ENCODE results near the gene TMCO6. TPM values are rescaled to one million over a fixed set of nuclear protein-coding genes. Genes with fewer than 3 reads are reported as not detected.
"Not testable (repeated sequence)": the region's sequence is repeated elsewhere in the genome, so short reads cannot be mapped to it uniquely, and the experiment has no call there.

The TMCO6 gene
- total RNA-seq, 2 experiments from 2014 or later: 26.9 to 36.8 TPM

DNA sequence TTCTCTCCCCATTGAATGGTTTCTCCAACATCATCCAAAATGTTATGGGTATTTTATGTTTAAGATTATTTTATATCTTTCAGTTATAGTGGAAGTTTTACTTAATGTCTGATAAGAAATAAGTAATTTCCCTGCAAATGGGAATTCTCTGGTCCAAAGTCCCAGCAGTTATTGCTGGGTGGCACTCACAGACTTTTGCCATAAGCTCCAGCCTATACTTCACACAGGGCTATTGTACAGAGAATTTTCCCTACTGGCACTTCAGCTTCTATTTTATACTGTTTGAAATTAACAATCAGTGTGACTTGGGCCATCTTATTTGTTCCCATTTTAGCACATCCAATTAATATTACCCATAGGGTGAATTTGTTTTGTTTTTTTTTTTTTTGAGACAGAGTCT lies 39.2 kb upstream of the TMCO6 start:
- no peak overlapping the region for H3K4me2 ChIP-seq (ENCODE audit: low read length)
- H4K20me1 ChIP-seq (ENCODE audit: insufficient read depth, low read length): no peaks in the 10 kb centered on the region
- no peaks in the 10 kb centered on the region for H3K9me2 ChIP-seq (ENCODE audit: insufficient read depth, low read length)
- no TSS peak for BruUV-seq (replicated peaks)
- no peak overlapping the region for H3K27ac ChIP-seq (ENCODE audit: low read depth, low read length, poor library complexity, severe bottlenecking)
- no peak for TF ChIP-seq EZH2phosphoT487 (IDR thresholded peaks at IDR 0.05; ENCODE audit: borderline replicate concordance, low read depth, low read length)
- TF ChIP-seq, protein P1, sequence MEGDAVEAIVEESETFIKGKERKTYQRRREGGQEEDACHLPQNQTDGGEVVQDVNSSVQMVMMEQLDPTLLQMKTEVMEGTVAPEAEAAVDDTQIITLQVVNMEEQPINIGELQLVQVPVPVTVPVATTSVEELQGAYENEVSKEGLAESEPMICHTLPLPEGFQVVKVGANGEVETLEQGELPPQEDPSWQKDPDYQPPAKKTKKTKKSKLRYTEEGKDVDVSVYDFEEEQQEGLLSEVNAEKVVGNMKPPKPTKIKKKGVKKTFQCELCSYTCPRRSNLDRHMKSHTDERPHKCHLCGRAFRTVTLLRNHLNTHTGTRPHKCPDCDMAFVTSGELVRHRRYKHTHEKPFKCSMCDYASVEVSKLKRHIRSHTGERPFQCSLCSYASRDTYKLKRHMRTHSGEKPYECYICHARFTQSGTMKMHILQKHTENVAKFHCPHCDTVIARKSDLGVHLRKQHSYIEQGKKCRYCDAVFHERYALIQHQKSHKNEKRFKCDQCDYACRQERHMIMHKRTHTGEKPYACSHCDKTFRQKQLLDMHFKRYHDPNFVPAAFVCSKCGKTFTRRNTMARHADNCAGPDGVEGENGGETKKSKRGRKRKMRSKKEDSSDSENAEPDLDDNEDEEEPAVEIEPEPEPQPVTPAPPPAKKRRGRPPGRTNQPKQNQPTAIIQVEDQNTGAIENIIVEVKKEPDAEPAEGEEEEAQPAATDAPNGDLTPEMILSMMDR (conservative IDR thresholded peaks at IDR 0.05; ENCODE audit: low read length): no peak
- no peaks in the 10 kb centered on the region for H3K9me3 ChIP-seq (ENCODE audit: low read length)
- no peaks in the 10 kb centered on the region for H3K4me1 ChIP-seq (ENCODE audit: insufficient read depth, low read length, poor library complexity, severe bottlenecking)
- no peak overlapping the region for H3K4me3 ChIP-seq (ENCODE audit: low read depth, low read length, poor library complexity, severe bottlenecking)
- ChIA-PET POLR2A (interaction anchor here (0.6 to 1.4 kb wide), 2 partner anchors 11 to 206 kb away, joined by 3 to 5 read pairs; no protein-coding TSS in a partner anchor), CTCF (ENCODE audit: unreplicated experiment) (no interaction called here)
- intact Hi-C loops (cut with micrococcal nuclease; ENCODE audit: unreplicated experiment): no loop called here
- no peaks in the 10 kb centered on the region for H3K79me2 ChIP-seq (ENCODE audit: insufficient read depth, low read depth, low read length)
- H3K36me3 ChIP-seq (ENCODE audit: insufficient read depth, low read length): no peaks in the 10 kb centered on the region
- DNase-seq (ENCODE audit: low spot score): no peak
- no peak overlapping the region for H2AFZ ChIP-seq (ENCODE audit: low read length)

DNA sequence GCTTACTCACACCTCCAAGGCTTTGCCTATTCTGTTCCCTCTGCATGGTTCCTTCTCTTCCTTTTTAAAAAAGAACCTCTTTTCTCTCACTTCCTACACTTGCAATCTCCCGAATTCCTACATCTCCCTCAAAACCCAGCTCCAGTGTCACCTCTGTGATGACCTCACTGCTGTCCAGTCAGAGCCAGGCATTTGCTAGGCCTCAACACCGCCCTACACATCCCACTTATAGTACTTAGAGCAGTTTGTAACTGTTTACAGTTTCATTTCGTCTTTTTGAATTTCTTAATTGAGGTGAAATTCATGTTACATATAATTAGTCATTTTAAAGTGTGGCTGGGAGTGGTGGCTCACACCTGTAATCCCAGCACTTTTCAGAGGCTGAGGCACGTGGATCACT lies 37.1 kb upstream of the TMCO6 start:
- POLR2A ChIA-PET: no interaction called here
- H3K4me1 ChIP-seq (ENCODE audit: insufficient read depth, low read length, poor library complexity, severe bottlenecking): no peaks in the 10 kb centered on the region

DNA sequence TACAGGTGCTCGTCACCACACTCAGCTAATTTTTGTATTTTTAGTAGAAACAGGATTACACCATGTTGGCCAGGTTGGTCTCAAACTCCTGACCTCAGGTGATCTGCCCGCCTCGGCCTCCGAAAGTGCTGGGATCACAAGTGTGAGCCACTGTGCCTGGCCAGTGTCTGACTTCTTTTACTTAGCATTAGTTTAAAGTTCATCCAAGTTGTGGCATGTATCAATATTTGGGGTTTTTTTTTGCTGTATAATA lies 35.9 kb upstream of the TMCO6 start:
- POLR2A ChIA-PET; DNase-seq (ENCODE audit: low spot score); H3K4me2 ChIP-seq (ENCODE audit: low read length); H3K4me1 ChIP-seq (ENCODE audit: insufficient read depth, low read length, poor library complexity, severe bottlenecking); CTCF ChIA-PET (ENCODE audit: unreplicated experiment); H3K4me3 ChIP-seq (ENCODE audit: low read depth, low read length, poor library complexity, severe bottlenecking); H3K36me3 ChIP-seq (ENCODE audit: insufficient read depth, low read length); H2AFZ ChIP-seq (ENCODE audit: low read length); H3K9me3 ChIP-seq (ENCODE audit: low read length); H3K27ac ChIP-seq (ENCODE audit: low read depth, low read length, poor library complexity, severe bottlenecking); H3K9me2 ChIP-seq (ENCODE audit: insufficient read depth, low read length); BruUV-seq (replicated peaks); H4K20me1 ChIP-seq (ENCODE audit: insufficient read depth, low read length); intact Hi-C loops (cut with micrococcal nuclease; ENCODE audit: unreplicated experiment); H3K79me2 ChIP-seq (ENCODE audit: insufficient read depth, low read depth, low read length): not testable (repeated sequence)

More for the DNA sequence above, 37.1 kb upstream of the TMCO6 start:
- Histone ChIP-seq H3K36me3 (ENCODE audit: insufficient read depth, low read length) (no peaks in the 10 kb centered on the region), H3K9me2 (ENCODE audit: insufficient read depth, low read length) (no peaks in the 10 kb centered on the region), H3K79me2 (ENCODE audit: insufficient read depth, low read depth, low read length) (no peaks in the 10 kb centered on the region), H3K9me3 (ENCODE audit: low read length) (no peaks in the 10 kb centered on the region), H2AFZ (ENCODE audit: low read length) (no peak overlapping the region), H4K20me1 (ENCODE audit: insufficient read depth, low read length) (no peaks in the 10 kb centered on the region), H3K4me2 (ENCODE audit: low read length) (no peak overlapping the region), H3K27ac (ENCODE audit: low read depth, low read length, poor library complexity, severe bottlenecking) (no peak overlapping the region), H3K4me3 (ENCODE audit: low read depth, low read length, poor library complexity, severe bottlenecking) (no peak overlapping the region)
- BruUV-seq (replicated peaks): no TSS peak
- CTCF ChIA-PET (ENCODE audit: unreplicated experiment): no interaction called here
- intact Hi-C loops (cut with micrococcal nuclease; ENCODE audit: unreplicated experiment): no loop called here
- TF ChIP-seq, protein P1 (conservative IDR thresholded peaks at IDR 0.05; ENCODE audit: low read length): no peak
- TF ChIP-seq EZH2phosphoT487 (IDR thresholded peaks at IDR 0.05; ENCODE audit: borderline replicate concordance, low read depth, low read length): no peak
- no peak for DNase-seq (ENCODE audit: low spot score)
